Breast epithelium (tissue), 3 donors: ENCODE data around the gene ENOPH1.

Source experiments
- CTCF ChIP-seq, 3 donors: fragments of 450-650 bp; IDR thresholded peaks; one replicate each; pipeline ENCODE4 v1.5.1; 2016 to 2017; ENCODE audit warnings: antibody characterized with exemption in 3 of 3, mild to moderate bottlenecking in 3 of 3, moderate library complexity in 3 of 3
- POLR2AphosphoS5 ChIP-seq, 3 donors: sonication (generic); formaldehyde crosslinking; IDR thresholded peaks; one replicate each; pipeline ENCODE4 v1.6.1; 2017; ENCODE audit warnings: antibody characterized with exemption in 3 of 3

DNA sequence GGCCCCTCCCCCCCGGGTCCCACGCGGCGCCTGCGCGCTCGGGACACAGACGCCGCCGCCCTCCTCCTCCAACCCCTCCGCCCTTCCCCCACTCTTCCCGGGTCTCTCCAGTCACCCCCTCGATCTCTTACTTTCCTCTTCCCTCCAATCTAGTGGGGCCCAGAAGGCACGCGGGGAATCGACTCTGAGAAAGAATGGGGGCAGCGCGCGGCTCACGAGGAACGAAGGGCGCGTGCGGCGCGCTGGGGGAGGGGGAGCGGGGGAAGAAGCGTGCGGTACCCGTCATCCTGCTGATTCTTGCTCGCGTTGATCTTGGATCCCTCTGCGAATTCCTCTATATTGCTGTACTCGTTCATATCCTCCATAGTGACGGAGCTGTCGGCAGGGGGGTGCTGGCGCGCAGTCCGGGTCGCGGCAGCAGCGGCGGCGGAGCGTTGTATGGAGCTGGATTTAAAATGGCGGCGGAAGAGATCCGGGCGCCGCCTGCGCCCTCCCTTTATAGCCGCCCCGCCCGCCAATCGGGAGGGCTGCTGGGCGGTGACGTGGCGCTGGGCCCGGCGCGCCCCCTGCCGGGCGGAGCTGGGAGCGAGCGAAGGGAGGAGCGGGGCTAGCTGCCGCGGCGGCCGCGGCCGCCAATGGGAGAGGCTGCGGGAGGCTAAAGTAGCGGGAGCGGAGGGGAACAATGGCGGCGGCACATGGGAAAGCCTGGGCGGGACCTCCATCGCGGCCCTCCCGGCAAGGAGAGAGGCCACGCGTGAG lies 1.2 kb upstream of the ENOPH1 start:
- TF ChIP-seq POLR2AphosphoS5 (IDR thresholded peaks at IDR 0.05) (peak; percentile 84 to 95 (median 88)), CTCF (IDR thresholded peaks at IDR 0.05) (peak in 2 of 3 donors; percentile 77 to 92)
